ENCODE measurements around the gene MYO19.
"Not testable (repeated sequence)": the region's sequence is repeated elsewhere in the genome, so short reads cannot be mapped to it uniquely, and the experiment has no call there.

Gene MYO19

GRCh38 chr17:36498560-36499300, 35.9 kb downstream of the MYO19 start:
- no peak for DNase-seq

- DNase-seq = no peak
Observed at GRCh38 chr17:36498155-36498554, 36.5 kb downstream of the MYO19 start.

- no peak for DNase-seq
Observed at GRCh38 chr17:36496018-36496789, 38.5 kb downstream of the MYO19 start.

- no peak for DNase-seq
Observed at GRCh38 chr17:36495076-36495578, 39.5 kb downstream of the MYO19 start.

- no peak for DNase-seq
Observed at GRCh38 chr17:36494674-36495073, 40.0 kb downstream of the MYO19 start.

GRCh38 chr17:36493956-36494355, 40.7 kb downstream of the MYO19 start:
- DNase-seq = no peak

- peak; percentile 82 to 85 for DNase-seq
Observed at GRCh38 chr17:36486204-36487194, 48.2 kb downstream of the MYO19 start, which contains the start of gene ZNHIT3. TSS of gene ZNHIT3 (plus strand) at chr17:36486681. CDS start at chr17:36486700, 19 bp downstream.

- no peak for DNase-seq
Observed at GRCh38 chr17:36485805-36486203, 48.9 kb downstream of the MYO19 start.

- no peak for DNase-seq
Observed at GRCh38 chr17:36485027-36485426, 49.6 kb downstream of the MYO19 start.

GRCh38 chr17:36484021-36484420, 50.6 kb downstream of the MYO19 start:
- not testable (repeated sequence) for DNase-seq

GRCh38 chr17:36482611-36483504, 51.8 kb downstream of the MYO19 start:
- peak; percentile 56 to 60 for DNase-seq

- DNase-seq = no peak
Observed at GRCh38 chr17:36481829-36482228, 52.8 kb downstream of the MYO19 start.

GRCh38 chr17:36475346-36475970, 59.2 kb downstream of the MYO19 start:
- DNase-seq = no peak

- DNase-seq = no peak
Observed at GRCh38 chr17:36474571-36474970, 60.1 kb downstream of the MYO19 start.

- DNase-seq = no peak
Observed at GRCh38 chr17:36470499-36470898, 64.2 kb downstream of the MYO19 start.

GRCh38 chr17:36469733-36470132, 64.9 kb downstream of the MYO19 start:
- DNase-seq = no peak

GRCh38 chr17:36468903-36469635, 65.6 kb downstream of the MYO19 start:
- peak; percentile 57 to 65 for DNase-seq

GRCh38 chr17:36464765-36465088, 69.9 kb downstream of the MYO19 start:
- DNase-seq = no peak

- no peak for DNase-seq
Observed at GRCh38 chr17:36463916-36464764, 70.5 kb downstream of the MYO19 start.

All from NCI-H187 (cell line).